Upper lobe of left lung (tissue), 4 donors: ENCODE measurements around the gene TMEM132D.

ENCODE experiments used
- CTCF ChIP-seq, 6 experiments: fragments of 450-650 bp in 4 of 6; fragments of 200-600 bp in 2 of 6; sonication (generic) in 2 of 6; IDR thresholded peaks; one replicate each; pipeline ENCODE4 v1.5.1; 2016 to 2019; ENCODE audit warnings: antibody characterized with exemption in 6 of 6
- EP300 ChIP-seq, 4 donors: sonication (generic); formaldehyde crosslinking; IDR thresholded peaks; one replicate each; pipeline ENCODE4 v1.5.1; 2017; ENCODE audit warnings: antibody characterized with exemption in 4 of 4, control low read depth in 2 of 4
- POLR2A ChIP-seq, 4 donors: fragments of 450-650 bp; IDR thresholded peaks; one replicate each; pipeline ENCODE4 v1.5.1; 2016 to 2017; ENCODE audit warnings: antibody characterized with exemption in 4 of 4, mild to moderate bottlenecking in 2 of 4
- POLR2AphosphoS5 ChIP-seq, 2 donors: sonication (generic); formaldehyde crosslinking; IDR thresholded peaks; one replicate each; pipeline ENCODE4 v1.5.1; 2017; ENCODE audit warnings: antibody characterized with exemption in 2 of 2

GRCh38 chr12:129161511-129161910 is 742.3 kb downstream of the TMEM132D start:
- no peak for TF ChIP-seq POLR2A (IDR thresholded peaks at IDR 0.05)
- no peak for TF ChIP-seq CTCF (IDR thresholded peaks at IDR 0.05)
- no peak for TF ChIP-seq POLR2AphosphoS5 (IDR thresholded peaks at IDR 0.05)
- no peak for TF ChIP-seq EP300 (IDR thresholded peaks at IDR 0.05)
